HK-2 (cell line): ENCODE measurements around the gene TNFAIP8L3.

Experiments
- DNase-seq: peaks from one replicate; pipeline ENCODE4 v3.0.0-alpha.2; 2018; ENCODE audit not compliant: unreplicated experiment

TNFAIP8L3 gene

GRCh38 chr15:51089699-51090453, 4.8 kb downstream of the TNFAIP8L3 start:
- DNase-seq, result no peak

GRCh38 chr15:51089041-51089440, 5.7 kb downstream of the TNFAIP8L3 start:
- DNase-seq, result no peak

- DNase-seq, result no peak
Measured at GRCh38 chr15:51088585-51088984, 6.1 kb downstream of the TNFAIP8L3 start.

GRCh38 chr15:51087513-51087912, 7.2 kb downstream of the TNFAIP8L3 start:
- DNase-seq, result no peak

- DNase-seq, result no peak
Measured at GRCh38 chr15:51086409-51086808, 8.3 kb downstream of the TNFAIP8L3 start.

GRCh38 chr15:51085764-51086163, 8.9 kb downstream of the TNFAIP8L3 start:
- DNase-seq, result no peak

GRCh38 chr15:51083641-51084166, 11.0 kb downstream of the TNFAIP8L3 start:
- no peak for DNase-seq

GRCh38 chr15:51082246-51082645, 12.5 kb downstream of the TNFAIP8L3 start:
- DNase-seq, result no peak

- DNase-seq, result no peak
Measured at GRCh38 chr15:51080286-51080685, 14.4 kb downstream of the TNFAIP8L3 start.

- DNase-seq, result no peak
Measured at GRCh38 chr15:51079226-51079625, 15.5 kb downstream of the TNFAIP8L3 start.

GRCh38 chr15:51077221-51078153, 17.2 kb downstream of the TNFAIP8L3 start:
- DNase-seq, result no peak

GRCh38 chr15:51076524-51077220, 18.0 kb downstream of the TNFAIP8L3 start:
- DNase-seq, result no peak

GRCh38 chr15:51075826-51076523, 18.7 kb downstream of the TNFAIP8L3 start:
- DNase-seq, result no peak

- DNase-seq, result no peak
Measured at GRCh38 chr15:51075364-51075763, 19.3 kb downstream of the TNFAIP8L3 start.

GRCh38 chr15:51074926-51075325, 19.8 kb downstream of the TNFAIP8L3 start:
- no peak for DNase-seq

GRCh38 chr15:51071578-51071977, 23.1 kb downstream of the TNFAIP8L3 start:
- DNase-seq, result no peak

GRCh38 chr15:51069983-51070382, 24.7 kb downstream of the TNFAIP8L3 start:
- no peak for DNase-seq

- no peak for DNase-seq
Measured at GRCh38 chr15:51067510-51067909, 27.2 kb downstream of the TNFAIP8L3 start.

- no peak for DNase-seq
Measured at GRCh38 chr15:51065781-51066180, 28.9 kb downstream of the TNFAIP8L3 start.

GRCh38 chr15:51065261-51065660, 29.4 kb downstream of the TNFAIP8L3 start:
- no peak for DNase-seq

- DNase-seq, result no peak
Measured at GRCh38 chr15:51062736-51063135, 32.0 kb downstream of the TNFAIP8L3 start.
